ENCODE data around the gene CALN1. TPM values are rescaled to one million over a fixed set of nuclear protein-coding genes. Genes with fewer than 3 reads are reported as not detected.

CALN1 gene
- total and polyA plus RNA-seq, 9 of the 15 experiments (the other 6 are each of a cell fraction or from before 2014, with no cell fraction given) = 1.4 to 7.5 (median 3.3) TPM

- TF ChIP-seq, protein P1, sequence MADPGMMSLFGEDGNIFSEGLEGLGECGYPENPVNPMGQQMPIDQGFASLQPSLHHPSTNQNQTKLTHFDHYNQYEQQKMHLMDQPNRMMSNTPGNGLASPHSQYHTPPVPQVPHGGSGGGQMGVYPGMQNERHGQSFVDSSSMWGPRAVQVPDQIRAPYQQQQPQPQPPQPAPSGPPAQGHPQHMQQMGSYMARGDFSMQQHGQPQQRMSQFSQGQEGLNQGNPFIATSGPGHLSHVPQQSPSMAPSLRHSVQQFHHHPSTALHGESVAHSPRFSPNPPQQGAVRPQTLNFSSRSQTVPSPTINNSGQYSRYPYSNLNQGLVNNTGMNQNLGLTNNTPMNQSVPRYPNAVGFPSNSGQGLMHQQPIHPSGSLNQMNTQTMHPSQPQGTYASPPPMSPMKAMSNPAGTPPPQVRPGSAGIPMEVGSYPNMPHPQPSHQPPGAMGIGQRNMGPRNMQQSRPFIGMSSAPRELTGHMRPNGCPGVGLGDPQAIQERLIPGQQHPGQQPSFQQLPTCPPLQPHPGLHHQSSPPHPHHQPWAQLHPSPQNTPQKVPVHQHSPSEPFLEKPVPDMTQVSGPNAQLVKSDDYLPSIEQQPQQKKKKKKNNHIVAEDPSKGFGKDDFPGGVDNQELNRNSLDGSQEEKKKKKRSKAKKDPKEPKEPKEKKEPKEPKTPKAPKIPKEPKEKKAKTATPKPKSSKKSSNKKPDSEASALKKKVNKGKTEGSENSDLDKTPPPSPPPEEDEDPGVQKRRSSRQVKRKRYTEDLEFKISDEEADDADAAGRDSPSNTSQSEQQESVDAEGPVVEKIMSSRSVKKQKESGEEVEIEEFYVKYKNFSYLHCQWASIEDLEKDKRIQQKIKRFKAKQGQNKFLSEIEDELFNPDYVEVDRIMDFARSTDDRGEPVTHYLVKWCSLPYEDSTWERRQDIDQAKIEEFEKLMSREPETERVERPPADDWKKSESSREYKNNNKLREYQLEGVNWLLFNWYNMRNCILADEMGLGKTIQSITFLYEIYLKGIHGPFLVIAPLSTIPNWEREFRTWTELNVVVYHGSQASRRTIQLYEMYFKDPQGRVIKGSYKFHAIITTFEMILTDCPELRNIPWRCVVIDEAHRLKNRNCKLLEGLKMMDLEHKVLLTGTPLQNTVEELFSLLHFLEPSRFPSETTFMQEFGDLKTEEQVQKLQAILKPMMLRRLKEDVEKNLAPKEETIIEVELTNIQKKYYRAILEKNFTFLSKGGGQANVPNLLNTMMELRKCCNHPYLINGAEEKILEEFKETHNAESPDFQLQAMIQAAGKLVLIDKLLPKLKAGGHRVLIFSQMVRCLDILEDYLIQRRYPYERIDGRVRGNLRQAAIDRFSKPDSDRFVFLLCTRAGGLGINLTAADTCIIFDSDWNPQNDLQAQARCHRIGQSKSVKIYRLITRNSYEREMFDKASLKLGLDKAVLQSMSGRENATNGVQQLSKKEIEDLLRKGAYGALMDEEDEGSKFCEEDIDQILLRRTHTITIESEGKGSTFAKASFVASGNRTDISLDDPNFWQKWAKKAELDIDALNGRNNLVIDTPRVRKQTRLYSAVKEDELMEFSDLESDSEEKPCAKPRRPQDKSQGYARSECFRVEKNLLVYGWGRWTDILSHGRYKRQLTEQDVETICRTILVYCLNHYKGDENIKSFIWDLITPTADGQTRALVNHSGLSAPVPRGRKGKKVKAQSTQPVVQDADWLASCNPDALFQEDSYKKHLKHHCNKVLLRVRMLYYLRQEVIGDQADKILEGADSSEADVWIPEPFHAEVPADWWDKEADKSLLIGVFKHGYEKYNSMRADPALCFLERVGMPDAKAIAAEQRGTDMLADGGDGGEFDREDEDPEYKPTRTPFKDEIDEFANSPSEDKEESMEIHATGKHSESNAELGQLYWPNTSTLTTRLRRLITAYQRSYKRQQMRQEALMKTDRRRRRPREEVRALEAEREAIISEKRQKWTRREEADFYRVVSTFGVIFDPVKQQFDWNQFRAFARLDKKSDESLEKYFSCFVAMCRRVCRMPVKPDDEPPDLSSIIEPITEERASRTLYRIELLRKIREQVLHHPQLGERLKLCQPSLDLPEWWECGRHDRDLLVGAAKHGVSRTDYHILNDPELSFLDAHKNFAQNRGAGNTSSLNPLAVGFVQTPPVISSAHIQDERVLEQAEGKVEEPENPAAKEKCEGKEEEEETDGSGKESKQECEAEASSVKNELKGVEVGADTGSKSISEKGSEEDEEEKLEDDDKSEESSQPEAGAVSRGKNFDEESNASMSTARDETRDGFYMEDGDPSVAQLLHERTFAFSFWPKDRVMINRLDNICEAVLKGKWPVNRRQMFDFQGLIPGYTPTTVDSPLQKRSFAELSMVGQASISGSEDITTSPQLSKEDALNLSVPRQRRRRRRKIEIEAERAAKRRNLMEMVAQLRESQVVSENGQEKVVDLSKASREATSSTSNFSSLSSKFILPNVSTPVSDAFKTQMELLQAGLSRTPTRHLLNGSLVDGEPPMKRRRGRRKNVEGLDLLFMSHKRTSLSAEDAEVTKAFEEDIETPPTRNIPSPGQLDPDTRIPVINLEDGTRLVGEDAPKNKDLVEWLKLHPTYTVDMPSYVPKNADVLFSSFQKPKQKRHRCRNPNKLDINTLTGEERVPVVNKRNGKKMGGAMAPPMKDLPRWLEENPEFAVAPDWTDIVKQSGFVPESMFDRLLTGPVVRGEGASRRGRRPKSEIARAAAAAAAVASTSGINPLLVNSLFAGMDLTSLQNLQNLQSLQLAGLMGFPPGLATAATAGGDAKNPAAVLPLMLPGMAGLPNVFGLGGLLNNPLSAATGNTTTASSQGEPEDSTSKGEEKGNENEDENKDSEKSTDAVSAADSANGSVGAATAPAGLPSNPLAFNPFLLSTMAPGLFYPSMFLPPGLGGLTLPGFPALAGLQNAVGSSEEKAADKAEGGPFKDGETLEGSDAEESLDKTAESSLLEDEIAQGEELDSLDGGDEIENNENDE (IDR thresholded peaks at IDR 0.05; ENCODE audit: low read depth, low read length) = no peak
- TF ChIP-seq GATAD2B (IDR thresholded peaks at IDR 0.05; ENCODE audit: borderline replicate concordance) (no peak), CREB5 (CRISPR knock-in tag; IDR thresholded peaks at IDR 0.05) (no peak), KLF6 (CRISPR knock-in tag; IDR thresholded peaks at IDR 0.05; ENCODE audit: borderline replicate concordance) (peak; percentile 90; the same call in 1 of the 2 replicates), ZNF217 (CRISPR knock-in tag; IDR thresholded peaks at IDR 0.05) (no peak), FOXA3 (CRISPR knock-in tag; conservative IDR thresholded peaks at IDR 0.05 in 1 of 2, IDR thresholded peaks at IDR 0.05 in 1 of 2) (no peak), HLTF (IDR thresholded peaks at IDR 0.05) (no peak), FOS (IDR thresholded peaks at IDR 0.05; ENCODE audit: extremely low read depth, insufficient read length) (no peak), NUFIP1 (IDR thresholded peaks at IDR 0.05; ENCODE audit: partially characterized antibody) (no peak), TEAD4 (IDR thresholded peaks at IDR 0.05; ENCODE audit: low read length) (no peak), TEAD4 (CRISPR knock-in tag; IDR thresholded peaks at IDR 0.05; ENCODE audit: borderline replicate concordance) (no peak), SMARCE1 (IDR thresholded peaks at IDR 0.05) (no peak), EP400 (IDR thresholded peaks at IDR 0.05) (no peak), CBFA2T3 (IDR thresholded peaks at IDR 0.05) (no peak)
- TF ChIP-seq, protein P2, sequence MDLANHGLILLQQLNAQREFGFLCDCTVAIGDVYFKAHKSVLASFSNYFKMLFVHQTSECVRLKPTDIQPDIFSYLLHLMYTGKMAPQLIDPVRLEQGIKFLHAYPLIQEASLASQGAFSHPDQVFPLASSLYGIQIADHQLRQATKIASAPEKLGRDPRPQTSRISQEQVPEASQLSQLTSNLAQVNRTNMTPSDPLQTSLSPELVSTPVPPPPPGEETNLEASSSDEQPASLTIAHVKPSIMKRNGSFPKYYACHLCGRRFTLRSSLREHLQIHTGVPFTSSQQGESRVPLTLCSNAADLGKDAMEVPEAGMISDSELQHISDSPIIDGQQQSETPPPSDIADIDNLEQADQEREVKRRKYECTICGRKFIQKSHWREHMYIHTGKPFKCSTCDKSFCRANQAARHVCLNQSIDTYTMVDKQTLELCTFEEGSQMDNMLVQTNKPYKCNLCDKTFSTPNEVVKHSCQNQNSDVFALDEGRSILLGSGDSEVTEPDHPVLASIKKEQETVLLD (IDR thresholded peaks at IDR 0.05) = no peak
Observed at GRCh38 chr7:72038022-72038732, 374.0 kb downstream of the CALN1 start (continued).
